IPS-18a (cell line): ENCODE measurements around the gene LRWD1.
"Not testable (repeated sequence)": the region's sequence is repeated elsewhere in the genome, so short reads cannot be mapped to it uniquely, and the experiment has no call there.

Experiments
- H3K27ac ChIP-seq: one replicate; pipeline ENCODE4 v1.5.1; 2013; ENCODE audit warnings: low read length
- H3K27me3 ChIP-seq: one replicate; pipeline ENCODE4 v1.6.1; 2013; ENCODE audit warnings: mild to moderate bottlenecking, low read length; ENCODE audit not compliant: control insufficient read depth, insufficient read depth
- H3K36me3 ChIP-seq: one replicate; pipeline ENCODE4 v1.6.1; 2013; ENCODE audit warnings: low read depth, low read length; ENCODE audit not compliant: control insufficient read depth
- H3K4me1 ChIP-seq: one replicate; pipeline ENCODE4 v1.6.1; 2013; ENCODE audit warnings: low read depth, low read length; ENCODE audit not compliant: control insufficient read depth
- H3K4me3 ChIP-seq: one replicate; pipeline ENCODE4 v1.5.1; 2013; ENCODE audit warnings: low read length
- H3K9ac ChIP-seq: one replicate; pipeline ENCODE4 v1.6.1; 2013; ENCODE audit warnings: mild to moderate bottlenecking, low read length, moderate library complexity
- H3K9me3 ChIP-seq: one replicate; pipeline ENCODE4 v1.6.1; 2013; ENCODE audit warnings: low read depth, low read length; ENCODE audit not compliant: control insufficient read depth

LRWD1 gene

GRCh38 chr7:102512642-102513221 lies 47.9 kb downstream of the LRWD1 start:
- not testable (repeated sequence) for H3K4me3 ChIP-seq, H3K9me3 ChIP-seq, H3K27ac ChIP-seq, H3K9ac ChIP-seq, H3K27me3 ChIP-seq, H3K36me3 ChIP-seq, H3K4me1 ChIP-seq

GRCh38 chr7:102514881-102515721 lies 50.3 kb downstream of the LRWD1 start:
- H3K27ac ChIP-seq, H3K36me3 ChIP-seq, H3K4me3 ChIP-seq, H3K9ac ChIP-seq, H3K9me3 ChIP-seq, H3K4me1 ChIP-seq, H3K27me3 ChIP-seq: not testable (repeated sequence)

- H3K4me3 ChIP-seq, H3K27ac ChIP-seq, H3K9me3 ChIP-seq, H3K27me3 ChIP-seq, H3K4me1 ChIP-seq, H3K36me3 ChIP-seq, H3K9ac ChIP-seq: not testable (repeated sequence)
These were observed 51.1 kb downstream of the LRWD1 start for GRCh38 chr7:102515889-102516288.

GRCh38 chr7:102516951-102517350 lies 52.2 kb downstream of the LRWD1 start:
- H3K4me3 ChIP-seq, H3K9ac ChIP-seq, H3K27ac ChIP-seq, H3K27me3 ChIP-seq, H3K4me1 ChIP-seq, H3K36me3 ChIP-seq, H3K9me3 ChIP-seq: not testable (repeated sequence)

- H3K4me1 ChIP-seq, H3K27ac ChIP-seq, H3K9me3 ChIP-seq, H3K36me3 ChIP-seq, H3K4me3 ChIP-seq, H3K9ac ChIP-seq, H3K27me3 ChIP-seq: not testable (repeated sequence)
These were observed 52.9 kb downstream of the LRWD1 start, which contains the start of gene RASA4B for GRCh38 chr7:102517550-102518147. TSS of gene RASA4B (minus strand) at chr7:102517777. CDS start at chr7:102517710, 67 bp downstream.

GRCh38 chr7:102520797-102521196 lies 56.0 kb downstream of the LRWD1 start:
- not testable (repeated sequence) for H3K36me3 ChIP-seq, H3K4me1 ChIP-seq, H3K27ac ChIP-seq, H3K9me3 ChIP-seq, H3K9ac ChIP-seq, H3K27me3 ChIP-seq, H3K4me3 ChIP-seq
